ENCODE measurements around the gene P2RY6.
"Not testable (repeated sequence)": the region's sequence is repeated elsewhere in the genome, so short reads cannot be mapped to it uniquely, and the experiment has no call there.

Gene P2RY6

GRCh38 chr11:73262851-73263495 lies 9.2 kb upstream of the P2RY6 start:
- no peak for DNase-seq (ENCODE audit: low read depth)

DNA sequence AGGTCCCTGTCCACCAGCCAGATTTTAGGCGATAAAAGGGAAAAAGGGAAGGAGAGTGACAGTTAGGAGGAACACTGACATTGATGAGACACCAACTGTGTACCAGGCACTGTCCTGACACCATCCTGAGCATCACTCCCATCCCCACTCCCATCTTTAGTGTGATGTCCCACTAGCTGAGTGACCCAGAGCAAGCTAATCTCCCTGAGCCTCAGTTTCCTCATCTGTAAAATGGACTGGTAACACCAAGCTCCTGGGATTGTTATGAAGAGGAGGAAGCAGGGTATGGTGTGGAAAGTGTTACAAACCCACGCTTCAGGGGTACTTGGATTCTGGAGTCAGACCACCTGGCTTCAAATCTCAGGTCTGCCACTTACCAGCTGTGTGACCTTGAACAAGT lies 8.5 kb upstream of the P2RY6 start:
- no peak for DNase-seq (ENCODE audit: low read depth)

DNA sequence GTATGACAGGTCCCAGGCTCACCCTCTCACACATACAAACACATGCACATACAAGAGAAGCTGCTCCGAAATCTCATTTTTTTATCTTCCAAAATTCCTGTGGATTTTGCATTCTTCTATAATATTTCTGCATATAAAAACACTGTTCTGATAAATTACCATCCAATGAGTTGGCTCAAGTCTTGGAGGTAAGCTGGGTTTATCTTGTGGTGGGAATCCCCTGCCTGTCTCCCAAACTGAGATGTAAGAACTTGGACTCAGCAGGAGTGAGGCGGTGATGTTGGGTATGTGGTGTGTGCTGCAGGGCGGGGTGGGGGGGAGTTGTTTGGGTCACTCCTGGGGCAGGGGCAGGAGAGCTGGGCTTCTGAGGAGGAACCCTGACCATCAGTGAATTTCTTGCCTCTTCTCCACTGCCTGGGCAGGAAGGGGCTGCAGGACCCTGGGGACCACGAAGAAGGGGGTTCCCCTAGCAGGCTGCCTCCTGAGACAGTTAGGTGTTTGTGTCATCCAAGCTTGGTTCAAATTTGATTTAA lies 6.8 kb upstream of the P2RY6 start:
- no peak for DNase-seq (ENCODE audit: low read depth)

GRCh38 chr11:73265853-73266645 lies 6.1 kb upstream of the P2RY6 start:
- DNase-seq (ENCODE audit: low read depth) = no peak

- DNase-seq (ENCODE audit: low read depth) = no peak
Observed at GRCh38 chr11:73266646-73267020, 5.5 kb upstream of the P2RY6 start.

- DNase-seq (ENCODE audit: low read depth) = no peak
Observed at GRCh38 chr11:73267122-73267846, 4.9 kb upstream of the P2RY6 start.

DNA sequence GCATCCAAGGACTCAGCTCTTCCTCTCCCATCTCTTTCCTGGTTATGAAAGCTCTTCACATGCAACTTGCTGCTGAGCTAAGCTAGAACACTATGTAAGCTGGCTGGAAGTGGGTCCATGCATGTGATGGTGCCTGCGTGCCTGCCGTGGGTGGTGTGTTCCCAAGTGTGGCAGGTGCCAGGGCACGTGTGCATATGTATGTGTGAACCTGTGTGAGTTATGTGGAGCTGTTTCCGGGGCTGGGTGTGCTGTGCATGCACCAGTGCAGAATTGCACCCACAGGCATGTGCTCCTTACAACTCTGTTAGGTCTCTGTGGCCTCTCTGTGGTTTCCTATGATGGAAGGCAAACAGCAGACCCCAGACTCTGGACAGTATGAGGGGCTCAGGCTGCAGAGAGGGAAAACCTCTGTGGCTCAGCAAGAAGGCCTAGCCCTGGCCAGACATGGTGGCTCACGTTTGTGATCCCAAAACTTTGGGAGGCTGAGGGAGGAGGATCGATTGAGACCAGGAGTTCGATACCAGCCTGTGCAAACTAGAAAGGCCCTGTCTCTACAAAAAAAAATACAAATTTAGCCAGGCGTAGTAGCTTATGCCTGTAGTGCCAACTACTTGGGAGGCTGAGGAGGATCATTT lies 4.1 kb upstream of the P2RY6 start:
- no peak for DNase-seq (ENCODE audit: low read depth)

DNA sequence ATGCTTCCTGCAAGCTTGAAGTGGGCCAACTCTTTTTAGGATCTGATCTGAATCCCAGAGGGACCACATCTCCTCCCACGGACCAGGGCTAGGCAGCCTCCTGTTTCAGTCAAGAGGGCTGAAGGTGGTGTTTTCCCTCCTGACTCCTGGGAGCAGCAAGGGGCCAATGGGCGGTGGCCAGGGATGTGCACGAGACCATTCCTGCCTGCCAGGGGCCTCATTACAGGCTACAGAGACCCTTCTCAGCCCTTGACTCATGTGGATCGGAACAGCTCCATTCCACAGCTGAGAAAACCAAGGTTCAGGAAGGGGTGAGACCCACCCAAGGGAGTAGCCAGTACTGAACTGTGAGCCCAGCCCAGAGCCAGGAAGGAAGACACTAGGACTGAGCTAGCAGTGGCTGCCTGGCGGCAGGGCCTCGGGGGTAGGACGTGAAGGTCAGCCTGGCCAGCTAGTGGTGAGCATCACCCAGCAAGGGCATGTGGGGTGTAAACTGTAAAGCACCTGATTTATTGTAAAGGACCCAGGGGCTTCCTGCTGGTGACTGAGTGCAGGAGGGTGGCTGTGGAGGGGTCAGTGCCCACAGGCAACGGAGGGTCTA lies 3.4 kb upstream of the P2RY6 start:
- no peak for DNase-seq (ENCODE audit: low read depth)

- no peak for DNase-seq (ENCODE audit: low read depth)
Observed at GRCh38 chr11:73269459-73270015, 2.6 kb upstream of the P2RY6 start.

DNA sequence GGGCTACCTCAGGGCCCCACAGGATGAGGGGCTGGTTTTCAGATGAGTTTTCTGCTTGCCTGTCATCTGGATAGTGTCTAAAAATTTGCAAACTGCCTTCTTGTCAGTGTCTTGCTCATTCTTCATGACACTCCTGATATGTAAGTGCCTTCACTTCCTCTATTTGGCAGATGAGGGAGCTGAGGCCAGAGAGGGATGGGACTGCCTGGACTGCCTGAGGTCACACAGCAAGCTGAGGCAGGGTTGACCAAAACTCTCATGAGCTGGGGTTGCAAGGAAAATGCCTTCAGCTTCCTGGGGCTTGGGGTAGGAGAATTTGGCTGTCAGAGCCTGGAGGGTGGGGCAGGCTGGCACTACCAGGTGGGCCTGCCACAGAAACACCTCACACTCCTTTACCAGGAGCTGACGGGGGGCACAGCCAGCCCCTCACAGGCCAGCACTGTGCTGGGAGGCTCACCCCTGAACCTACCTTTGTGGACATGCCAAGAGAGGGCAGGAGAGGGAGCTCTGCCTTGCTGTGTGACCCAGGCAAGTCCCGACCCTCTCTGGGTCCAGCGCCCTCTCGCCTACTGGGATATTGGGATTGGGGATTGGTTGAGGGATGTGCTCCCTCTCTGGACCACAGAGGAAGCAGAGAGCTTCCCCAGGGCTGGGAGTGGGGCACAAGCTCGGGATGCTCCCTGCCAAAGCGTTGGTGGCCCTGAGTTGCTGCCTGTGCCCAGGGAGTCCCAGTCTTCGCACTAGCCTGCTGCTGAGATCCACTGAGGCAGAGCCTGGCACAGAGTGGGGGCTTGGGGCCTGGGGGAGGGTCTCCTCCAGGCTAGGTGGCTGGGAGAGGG lies 1.9 kb upstream of the P2RY6 start:
- DNase-seq (ENCODE audit: low read depth) = no peak

DNA sequence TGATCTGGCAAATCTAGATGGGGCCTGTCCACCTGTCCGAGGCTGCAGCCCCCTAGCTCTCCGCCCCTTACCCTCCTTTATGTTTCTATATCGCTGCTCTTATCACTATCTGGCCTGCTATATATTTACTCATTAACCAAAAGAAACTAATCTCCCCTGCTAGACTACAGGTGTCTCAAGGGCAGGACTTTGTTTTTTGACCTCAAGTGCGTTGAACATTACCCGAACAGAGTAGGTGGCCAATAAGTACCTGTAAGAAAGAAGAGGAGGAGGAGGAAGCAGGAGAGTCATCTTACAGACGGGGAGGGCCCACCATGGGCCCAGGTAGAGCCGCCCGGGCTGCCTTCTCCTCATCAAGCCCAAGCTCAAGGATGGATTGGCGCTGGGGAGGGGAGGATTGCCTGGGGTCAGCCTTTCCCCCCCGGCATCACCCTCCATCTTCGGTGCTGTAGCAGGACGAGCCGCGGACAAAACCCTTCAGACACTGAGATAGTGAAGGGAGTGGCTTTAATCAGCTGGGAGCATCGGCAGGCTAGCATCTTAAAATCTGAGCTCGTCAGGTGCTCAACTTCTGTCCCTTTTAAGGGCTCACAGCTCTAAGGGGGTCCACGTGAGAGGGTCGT lies 1.2 kb upstream of the P2RY6 start:
- DNase-seq (ENCODE audit: low read depth) = no peak

- DNase-seq (ENCODE audit: low read depth) = not testable (repeated sequence)
Observed at GRCh38 chr11:73271478-73271865, 666 bp upstream of the P2RY6 start.

DNA sequence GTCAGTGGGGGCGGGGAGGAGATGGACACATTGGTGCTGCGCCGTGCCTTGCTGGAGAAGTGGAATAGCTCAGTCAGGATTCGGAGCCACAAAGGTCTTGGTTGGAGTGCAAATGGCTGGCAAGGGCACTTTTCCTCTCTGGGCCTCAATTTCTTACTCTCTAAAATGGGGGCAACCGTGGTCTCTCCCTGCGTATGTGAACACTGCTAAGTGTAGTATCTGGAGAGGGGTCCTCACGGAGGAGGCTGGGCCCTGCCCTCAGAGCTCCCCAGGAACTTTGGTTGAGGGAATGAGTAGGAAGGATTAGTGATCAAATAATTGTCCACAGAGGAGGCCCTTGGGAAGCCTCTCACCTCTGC lies 521 bp downstream of the P2RY6 start:
- no peak for DNase-seq (ENCODE audit: low read depth)

DNA sequence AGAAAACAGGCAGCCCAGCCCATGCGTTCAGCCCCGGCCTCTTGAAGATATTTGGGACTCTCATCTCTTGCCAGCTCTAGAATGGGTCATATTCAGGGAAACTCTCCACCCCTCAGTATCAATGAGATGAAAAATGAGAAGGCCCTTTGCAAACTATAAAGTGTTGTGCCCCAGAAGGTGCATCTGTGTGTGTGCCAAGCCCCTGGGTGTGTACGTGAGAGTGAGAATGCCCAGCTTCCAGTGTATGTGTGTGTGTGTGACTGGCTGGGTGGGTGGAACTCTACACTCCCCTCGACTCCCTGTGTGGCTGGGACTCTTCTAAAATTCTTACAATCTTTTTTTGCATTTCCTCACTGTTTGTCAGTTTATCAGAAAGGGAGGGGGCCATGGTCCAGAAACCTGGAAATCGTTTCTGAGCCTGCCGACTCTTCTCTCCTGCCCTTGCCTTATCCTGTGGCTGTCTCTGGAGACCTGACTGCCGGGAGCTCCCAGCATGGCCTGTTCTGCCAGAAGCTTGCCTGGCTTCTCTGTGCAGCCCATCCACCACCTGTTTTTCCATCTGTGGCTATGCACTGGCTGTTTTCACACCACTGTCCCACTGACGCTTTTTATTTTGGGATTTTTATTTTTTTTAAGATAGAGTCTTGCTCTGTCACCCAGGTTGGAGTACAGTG lies 1.2 kb downstream of the P2RY6 start:
- no peak for DNase-seq (ENCODE audit: low read depth)

DNA sequence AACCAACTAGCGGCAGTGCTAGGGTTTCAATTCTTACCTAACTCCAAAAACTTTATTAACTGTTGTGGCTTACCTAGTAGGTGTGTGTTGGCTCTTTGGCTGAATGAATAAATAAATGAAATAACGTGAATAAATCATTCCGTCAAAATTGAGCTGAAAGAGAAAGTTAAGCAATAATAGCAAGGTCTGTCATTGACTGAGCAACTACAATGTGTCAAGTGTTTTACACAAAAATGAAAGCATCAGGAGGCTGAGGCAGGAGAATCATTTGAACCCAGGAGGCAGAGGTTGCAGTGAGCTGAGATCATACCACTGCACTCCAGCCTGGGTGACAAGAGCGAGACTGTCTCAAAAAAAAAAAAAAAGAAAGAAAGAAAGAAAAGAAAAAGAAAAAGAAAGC lies 2.1 kb downstream of the P2RY6 start:
- DNase-seq (ENCODE audit: low read depth) = not testable (repeated sequence)

DNA sequence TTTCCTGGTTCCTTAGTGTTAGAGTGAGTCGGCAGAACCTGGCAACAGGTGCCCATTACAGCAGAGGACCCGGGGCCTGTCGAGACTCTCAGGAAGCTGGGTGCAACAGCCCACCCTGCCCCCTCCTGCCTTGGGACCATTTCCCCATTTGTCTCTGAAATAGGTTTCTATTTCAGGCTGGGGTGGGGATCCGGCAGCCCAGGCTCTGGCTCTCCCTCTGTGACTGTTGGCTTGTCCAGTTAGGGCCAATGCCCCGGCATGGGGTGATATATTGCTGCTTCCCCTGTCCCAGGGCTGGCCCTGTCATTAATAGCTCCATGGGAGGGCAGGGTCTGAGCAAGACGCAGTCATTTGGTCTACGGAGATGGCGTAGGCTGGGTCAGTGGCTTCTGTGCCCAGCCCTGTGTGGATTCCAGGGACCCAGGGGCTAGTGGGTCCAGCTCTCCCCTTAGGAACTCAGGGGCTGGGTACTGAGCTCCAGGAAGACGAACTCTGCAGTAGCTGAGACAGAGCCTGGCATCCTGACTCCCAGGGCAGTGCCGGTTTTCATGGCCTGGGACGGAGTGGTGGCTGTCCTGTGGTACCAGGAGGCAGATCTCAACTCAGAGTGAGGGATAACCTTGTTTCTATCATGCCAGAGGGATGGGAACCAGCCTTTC lies 2.7 kb downstream of the P2RY6 start:
- DNase-seq (ENCODE audit: low read depth) = no peak

GRCh38 chr11:73275381-73275750 lies 3.2 kb downstream of the P2RY6 start:
- no peak for DNase-seq (ENCODE audit: low read depth)

DNA sequence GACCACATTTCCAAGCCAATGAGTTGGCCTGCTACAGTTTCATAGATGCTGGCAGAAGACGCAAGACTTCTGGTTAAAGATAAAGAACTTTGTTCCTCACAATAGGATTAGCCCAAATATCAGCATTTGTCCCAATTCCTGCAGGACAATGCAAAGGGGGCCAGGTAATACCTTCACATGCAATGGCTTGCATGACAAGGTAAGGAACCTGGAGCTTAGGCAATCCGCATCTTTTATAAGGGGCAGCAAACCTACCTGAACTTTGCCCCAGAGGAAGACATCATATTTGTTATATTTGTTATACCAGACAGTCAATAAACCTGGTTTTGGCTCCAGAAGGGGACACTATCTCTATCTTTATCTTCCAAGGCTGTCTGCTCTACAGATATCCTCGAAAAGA lies 5.3 kb downstream of the P2RY6 start:
- no peak for DNase-seq (ENCODE audit: low read depth)

DNA sequence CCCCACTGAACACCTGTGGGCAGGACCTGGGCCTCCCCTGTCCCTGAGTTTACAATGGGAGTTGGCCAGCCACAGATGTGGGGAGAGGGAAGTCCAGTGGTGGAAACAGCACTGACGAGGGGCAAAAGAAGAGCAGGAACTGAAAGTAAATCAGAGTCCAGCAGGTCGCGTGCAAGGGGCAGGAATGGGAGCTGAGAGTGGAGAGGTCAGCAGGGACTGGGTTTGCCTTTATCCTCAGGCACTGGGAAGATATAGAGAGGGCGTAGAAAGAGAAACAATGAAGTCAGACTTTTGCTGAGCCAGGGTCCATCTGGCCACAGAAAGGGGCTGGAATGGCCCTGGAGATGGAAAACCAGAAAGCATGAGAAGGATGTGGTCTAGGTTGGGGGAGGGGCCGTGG lies 8.5 kb downstream of the P2RY6 start:
- no peak for DNase-seq (ENCODE audit: low read depth)
